ENCODE data around the gene NRIP1. TPM values are rescaled to one million over a fixed set of nuclear protein-coding genes. Genes with fewer than 3 reads are reported as not detected.

The NRIP1 gene
- total RNA-seq, 1 donor: 121 TPM

DNA sequence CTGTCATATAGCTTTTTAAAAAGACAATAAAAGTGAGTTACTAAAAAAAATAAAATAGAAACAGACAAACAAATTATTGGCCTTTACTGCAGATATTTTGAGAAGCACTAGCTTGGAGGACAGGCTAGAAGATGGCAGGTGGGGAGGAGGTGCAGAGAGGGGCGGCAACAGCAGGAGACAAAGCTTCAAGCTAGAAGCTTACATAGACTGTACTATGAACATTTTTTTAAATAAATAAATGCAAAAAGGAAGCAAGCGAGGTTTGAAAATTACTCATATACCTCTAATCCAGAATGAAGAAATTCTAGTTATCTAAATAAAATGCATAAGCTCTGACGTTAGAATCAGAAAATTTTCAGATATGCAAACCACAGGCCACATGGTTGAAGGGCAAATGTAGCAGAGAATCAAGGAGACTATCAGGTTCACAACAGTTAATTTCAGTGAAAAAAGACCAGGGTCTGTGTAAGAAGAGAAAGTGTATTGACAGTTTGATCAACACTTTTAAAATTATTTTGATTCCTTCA is 54.9 kb downstream of the NRIP1 start:
- no peak for DNase-seq (ENCODE audit: low read depth in 2 of 3, low spot score in 2 of 3)

DNA sequence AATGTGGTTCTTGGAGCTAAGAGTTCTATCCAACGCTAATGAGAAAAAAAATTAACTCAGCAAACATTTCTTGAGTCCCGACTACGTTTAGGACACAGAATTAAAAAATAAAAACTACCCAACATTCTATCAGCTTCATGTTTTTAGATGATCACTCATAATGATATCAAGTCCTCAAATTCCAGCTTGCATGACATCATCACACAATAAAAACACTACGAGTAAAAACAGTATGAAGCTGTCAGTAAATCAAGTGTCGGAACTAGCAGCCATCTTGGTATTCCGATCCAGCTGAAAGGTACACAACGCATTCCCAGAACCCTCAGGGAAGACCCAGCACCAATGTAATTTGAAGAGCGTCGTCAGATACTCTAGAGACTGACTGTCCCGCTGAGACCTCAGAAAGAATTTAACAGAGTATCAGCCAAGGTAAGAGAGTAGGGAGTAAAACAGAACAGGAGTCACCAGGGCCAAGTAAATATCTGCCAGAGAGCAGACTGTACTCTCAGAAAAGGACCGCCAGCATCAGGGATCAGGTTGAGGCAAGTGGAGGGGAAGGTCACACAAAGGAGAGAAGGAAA is 57.0 kb downstream of the NRIP1 start:
- no peak for DNase-seq (ENCODE audit: low read depth in 2 of 3, low spot score in 2 of 3)

DNA sequence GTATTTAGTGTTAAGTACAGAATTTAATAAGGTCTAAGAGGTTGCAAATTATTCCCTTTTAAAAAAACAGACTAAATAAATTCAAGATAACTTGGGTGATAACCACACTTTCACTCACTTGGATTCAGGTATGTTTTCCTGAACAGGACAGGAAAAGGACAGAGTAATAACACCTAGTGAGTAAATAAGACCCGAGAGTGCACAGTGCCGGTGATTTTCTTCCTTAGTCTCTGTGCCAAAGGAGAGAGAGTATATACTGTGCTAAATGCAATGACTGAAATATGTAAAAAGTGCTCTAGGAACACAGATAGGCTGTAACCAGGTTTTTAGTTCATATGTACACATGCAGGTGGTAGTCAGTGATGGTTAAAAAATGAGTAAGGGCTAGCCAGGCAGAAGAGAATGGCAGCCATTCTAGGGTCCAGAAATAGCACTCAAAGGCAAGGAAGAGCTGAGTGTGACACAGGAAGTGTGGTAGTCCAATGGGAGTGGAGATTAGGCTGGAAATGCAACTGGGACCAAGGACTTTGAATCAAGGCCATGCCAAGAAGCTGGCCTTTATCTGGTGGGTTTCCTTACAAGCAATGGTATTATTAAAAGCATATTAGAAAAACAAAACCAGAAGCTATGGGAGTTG is 58.1 kb downstream of the NRIP1 start:
- no peak for DNase-seq (ENCODE audit: low read depth in 2 of 3, low spot score in 2 of 3)

DNA sequence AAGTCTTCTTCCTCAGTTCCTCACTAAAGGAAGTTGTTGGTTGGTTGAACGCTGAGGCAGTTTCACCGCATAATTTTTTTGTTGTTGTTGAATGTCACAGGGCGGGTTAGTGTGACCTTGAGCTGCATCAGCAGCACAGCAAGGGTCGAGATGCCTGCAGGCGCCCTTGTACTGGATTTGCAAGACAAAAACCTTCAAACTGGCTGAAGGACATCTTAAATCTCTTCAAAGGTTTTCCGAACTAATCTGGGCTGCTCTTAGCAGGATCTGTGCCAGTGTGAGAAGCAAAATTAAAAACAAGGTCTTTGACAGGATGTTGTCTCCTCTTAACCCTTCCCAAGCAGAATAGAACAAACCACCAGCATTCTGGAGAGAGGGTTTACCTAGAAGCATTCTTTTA is 59.4 kb downstream of the NRIP1 start:
- DNase-seq (ENCODE audit: low read depth in 2 of 3, low spot score in 2 of 3): no peak

DNA sequence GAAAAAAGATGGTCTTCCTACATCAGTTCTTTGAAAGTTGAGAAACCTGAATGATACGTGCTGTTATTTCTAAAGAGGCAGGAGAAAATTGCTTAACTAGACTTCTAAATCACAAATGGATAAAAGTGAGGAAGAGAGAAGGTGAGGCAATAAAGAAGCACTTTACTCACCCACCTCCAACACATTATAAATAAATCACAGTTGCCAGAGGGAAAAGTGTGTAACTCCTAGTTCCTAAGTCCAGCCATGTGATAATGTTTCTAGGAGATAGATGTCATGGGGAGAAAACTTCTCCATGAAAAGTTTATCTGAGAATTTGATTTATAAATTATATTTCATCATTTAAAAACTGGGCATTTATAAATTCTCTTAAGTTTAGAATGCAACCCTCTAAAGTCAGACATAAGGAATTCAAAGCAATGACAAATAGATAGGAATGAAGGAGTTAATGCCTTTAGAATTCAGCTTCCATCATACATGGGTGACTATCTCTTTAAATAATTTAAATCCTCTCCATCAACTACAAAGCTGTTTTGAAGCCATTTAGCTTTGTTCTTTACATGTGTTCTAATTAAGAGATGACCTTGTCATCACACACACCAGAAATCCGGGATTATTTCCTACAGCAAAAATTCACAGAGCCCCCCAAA is 60.0 kb downstream of the NRIP1 start:
- DNase-seq (ENCODE audit: low read depth in 2 of 3, low spot score in 2 of 3): no peak

DNA sequence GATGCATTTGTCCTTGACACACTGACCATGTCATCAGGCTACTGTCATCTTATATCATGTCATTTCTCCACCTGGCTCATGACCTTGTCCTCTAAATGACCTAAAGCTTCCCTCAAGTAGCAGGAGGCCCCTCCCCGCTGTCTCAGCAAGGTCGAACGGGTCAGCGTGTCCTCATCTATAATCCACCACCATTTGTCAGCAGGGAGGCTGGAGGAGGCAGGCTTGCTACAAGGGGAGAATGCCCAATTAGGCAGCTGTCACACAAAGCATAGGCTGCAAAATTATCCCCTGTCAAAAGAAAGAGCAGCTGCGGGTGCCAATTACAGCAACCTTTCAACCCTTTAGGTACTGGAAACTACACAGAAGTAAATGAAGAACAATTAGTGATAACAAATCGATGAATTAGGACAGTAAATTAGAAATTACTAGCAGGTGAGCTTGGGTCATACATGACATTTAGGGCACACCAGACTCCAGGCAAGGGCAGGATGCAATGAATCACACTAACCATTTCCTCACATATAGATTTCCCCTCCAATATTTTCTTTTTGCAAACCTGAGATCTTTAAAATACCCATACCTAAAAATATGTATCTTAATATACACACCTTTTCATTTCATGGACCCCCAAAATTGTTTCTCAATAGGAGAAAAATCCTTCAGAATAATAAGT is 61.2 kb downstream of the NRIP1 start:
- no peak for DNase-seq (ENCODE audit: low read depth in 2 of 3, low spot score in 2 of 3)

DNA sequence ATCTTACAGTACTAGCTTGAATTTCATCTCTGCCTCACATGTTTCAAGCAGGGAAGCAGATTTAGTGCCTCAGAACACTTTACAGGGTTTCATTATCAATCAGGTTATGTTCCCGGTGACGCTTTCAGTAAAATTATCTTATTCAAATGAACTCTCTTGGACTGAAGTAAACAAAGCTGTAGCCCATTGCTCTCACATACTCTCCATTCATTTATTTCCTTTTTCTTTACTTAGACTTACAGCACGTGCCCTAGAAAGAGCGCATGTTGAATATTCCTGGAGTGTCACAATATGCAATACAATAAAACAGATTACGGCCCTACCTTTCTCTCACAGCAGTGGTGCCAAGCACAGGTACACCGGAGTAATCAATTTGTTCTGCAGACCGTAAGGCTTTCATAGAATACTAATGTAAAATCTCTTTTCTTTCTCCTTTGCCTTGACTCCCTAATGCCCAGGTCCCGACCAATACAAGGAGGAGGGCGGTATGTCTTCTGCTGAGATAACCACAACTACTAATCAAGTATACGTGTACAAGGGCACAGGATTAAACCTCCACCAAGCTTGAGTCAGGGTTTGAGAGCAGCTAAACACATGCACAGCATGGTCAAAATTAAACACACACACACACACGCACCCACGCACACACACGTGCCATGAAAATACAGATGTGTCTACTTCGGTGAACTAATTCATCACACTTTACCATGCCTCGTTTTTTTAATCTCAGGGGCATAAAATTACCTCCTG is 62.8 kb downstream of the NRIP1 start:
- DNase-seq (ENCODE audit: low read depth in 2 of 3, low spot score in 2 of 3): no peak

DNA sequence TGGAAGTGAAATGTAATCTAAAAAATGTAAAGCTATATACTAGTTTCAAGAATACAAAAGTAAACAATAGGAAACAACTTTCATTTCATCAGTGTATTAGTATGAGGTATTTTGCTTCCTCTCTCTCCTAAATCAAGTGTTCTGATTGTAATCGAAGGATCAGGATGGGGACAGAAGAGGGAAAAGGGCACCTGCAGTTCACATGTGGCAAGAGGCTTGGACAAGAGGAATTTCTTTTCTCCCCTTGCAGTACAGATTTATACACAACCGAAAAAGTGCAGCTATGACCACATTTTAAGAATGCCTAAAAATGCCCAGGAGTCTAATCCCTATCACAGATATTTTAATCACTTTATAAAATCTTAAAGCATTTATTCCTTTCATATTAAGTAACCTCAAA is 63.7 kb downstream of the NRIP1 start:
- no peak for DNase-seq (ENCODE audit: low read depth in 2 of 3, low spot score in 2 of 3)

DNA sequence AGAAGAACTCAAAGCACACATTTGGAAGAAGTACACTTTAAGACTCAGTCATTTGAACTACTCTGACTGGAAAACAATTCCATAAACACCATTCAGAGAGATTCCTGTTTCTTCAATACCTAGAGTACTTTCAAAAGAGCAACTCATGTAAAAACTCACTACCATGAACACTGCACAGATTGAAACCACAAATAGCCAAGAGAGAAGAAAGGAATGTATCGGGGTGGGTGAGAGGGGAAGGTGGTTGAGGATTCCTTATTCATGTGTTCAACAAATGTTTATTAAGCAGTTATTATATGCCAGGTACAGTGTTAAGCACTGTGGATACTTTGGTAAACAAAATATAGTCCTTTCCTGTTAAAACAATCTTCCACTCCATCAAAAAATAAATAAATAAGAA is 64.7 kb downstream of the NRIP1 start:
- DNase-seq (ENCODE audit: low read depth in 2 of 3, low spot score in 2 of 3): no peak

DNA sequence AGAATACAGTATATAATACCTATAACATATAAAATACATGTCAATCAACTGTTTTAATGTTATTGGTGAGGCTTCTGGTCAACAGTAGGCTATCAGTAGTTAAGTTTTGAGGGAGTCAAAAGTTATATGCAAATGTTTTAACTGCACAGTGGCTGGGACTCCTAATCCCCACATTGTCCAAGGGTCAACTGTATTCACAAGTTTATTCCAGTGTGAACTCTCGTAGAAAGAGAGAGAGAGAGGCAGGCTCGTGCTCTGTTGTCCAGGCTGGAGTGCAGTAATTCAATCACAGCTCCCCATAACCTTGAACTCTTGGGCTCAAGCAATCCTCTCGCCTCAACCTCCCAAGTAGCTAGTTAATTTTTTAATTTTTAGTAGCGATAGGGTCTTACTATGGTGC is 66.0 kb downstream of the NRIP1 start:
- DNase-seq (ENCODE audit: low read depth in 2 of 3, low spot score in 2 of 3): no peak

DNA sequence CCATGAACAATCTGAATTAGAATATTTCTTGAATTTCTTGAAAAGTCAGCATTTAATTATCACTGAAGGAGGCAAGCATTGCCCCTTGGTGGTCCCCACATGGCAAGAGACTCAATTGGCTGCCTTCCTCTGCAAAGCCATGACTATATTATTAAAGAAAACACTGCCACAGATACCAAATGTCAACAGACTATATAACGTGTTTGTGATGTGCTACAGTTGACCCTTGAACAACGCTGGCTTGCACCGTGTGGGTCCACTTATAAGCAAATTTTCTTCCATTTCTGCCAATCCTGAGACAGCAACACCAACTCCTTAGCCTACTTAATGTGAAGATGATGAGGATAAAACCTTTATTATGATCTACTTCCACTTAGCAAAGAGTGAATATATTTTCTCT is 66.5 kb downstream of the NRIP1 start:
- DNase-seq (ENCODE audit: low read depth in 2 of 3, low spot score in 2 of 3): no peak

DNA sequence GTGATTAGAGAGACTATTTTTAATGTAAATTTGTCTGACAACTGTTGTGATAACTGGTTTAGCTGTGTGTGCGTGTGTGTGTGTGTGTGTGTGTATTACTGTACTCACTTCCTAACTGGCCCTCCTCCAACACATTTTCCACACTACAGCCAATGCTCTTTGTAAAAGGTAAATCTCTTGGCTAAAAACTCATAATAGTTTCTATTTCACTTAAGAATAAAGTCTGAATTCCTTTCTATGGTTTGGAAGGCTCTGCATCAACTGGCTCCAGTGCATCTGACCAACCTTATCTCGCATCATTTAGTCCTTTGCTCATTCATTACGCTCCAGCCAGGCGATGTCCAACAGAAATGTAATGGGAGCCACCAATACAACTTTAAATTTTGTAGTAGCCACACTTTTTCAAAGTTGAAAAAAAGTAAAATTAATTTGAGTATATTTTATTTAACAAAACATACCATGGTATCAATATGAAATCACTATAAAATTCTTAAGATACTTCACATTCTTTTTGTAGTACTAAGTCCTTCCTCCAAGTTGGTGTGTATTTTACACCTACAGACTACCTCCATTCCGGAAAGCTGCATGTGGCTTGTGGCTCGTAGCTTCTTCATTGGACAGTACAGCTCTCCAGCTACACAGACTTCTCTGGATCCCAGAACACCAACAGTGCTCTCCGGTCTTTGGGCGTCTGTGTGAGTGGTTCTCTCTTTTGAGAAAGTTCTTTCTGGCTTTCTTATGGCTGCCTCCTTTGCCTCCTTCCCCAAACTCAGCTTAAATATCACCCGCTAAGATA is 68.9 kb downstream of the NRIP1 start:
- DNase-seq (ENCODE audit: low read depth in 2 of 3, low spot score in 2 of 3): peak in 2 of 3 donors; percentile 18 to 31

DNA sequence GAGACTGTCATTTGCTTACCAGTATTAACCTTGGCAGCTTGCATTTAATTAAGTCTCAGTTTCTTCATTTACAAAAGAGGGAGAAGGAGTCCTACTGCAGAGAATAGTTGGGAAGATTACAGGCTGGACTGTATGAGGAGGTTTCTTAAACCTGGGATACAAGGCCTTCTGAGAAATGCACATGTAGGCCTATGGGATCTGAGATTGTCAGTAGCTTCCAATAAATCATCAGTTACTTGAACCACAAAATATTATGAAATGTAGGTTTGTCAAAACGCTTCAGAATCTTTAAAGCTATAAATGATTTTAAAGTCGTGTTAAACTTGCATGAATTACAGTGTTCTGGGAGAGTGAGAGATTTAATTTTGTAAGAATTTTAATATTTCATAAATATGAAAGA is 69.6 kb downstream of the NRIP1 start:
- no peak for DNase-seq (ENCODE audit: low read depth in 2 of 3, low spot score in 2 of 3)

DNA sequence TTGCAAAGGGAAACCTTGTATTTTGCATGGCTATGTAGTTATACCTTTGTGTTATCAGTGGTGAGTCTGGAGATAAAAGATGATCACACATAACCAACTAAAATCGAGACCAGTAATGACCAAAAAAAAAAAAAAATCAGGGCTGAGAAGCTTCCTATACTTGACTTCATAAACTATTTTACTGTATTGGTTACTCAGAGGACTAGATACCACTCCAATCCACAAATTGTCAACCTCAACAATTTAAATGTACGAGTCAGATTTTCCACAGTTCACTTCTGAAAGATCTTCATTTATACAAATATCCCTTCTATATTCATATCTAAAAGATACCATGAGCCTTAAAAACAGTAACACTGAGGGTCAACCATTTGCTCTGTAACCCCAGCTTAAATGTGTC is 71.7 kb downstream of the NRIP1 start:
- no peak for DNase-seq (ENCODE audit: low read depth in 2 of 3, low spot score in 2 of 3)

DNA sequence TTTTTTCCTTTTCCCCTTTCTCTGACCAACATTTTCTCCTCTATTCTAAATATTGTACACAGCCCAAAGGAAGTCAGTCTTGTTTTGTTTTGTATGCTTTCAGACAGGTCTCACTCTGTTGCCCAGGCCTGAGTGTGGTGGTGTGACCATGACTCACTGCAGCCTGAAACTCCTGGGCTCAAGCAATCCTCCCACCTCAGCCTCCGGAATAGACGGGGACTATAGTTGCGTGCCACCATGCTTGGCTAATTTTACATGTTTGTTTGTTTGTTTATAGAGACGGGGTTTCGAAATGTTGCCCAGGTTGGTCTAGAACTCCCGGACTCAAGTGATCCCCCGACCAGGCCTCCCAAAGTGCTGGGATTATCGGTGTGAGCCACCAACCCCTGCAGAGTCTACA is 72.8 kb downstream of the NRIP1 start:
- DNase-seq (ENCODE audit: low read depth in 2 of 3, low spot score in 2 of 3): no peak

DNA sequence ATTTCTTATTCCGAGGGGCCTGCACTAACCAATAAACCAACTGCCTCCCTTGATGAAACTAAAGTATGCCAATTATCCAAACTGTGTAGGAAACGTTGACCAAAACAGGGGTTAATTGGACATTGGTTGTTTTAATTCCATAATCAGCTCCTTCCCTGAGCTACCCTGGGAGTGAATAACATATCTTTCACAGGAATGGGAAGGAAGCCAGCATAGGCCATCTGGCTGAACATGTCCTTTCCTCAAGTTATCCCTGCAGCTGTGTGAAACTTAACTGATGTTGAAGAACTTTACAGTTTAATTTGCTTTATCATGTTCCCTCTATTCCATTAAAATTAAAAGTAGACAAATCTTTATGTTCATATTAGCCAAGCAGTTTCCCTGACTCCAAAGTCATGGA is 75.4 kb downstream of the NRIP1 start:
- no peak for DNase-seq (ENCODE audit: low read depth in 2 of 3, low spot score in 2 of 3)

DNA sequence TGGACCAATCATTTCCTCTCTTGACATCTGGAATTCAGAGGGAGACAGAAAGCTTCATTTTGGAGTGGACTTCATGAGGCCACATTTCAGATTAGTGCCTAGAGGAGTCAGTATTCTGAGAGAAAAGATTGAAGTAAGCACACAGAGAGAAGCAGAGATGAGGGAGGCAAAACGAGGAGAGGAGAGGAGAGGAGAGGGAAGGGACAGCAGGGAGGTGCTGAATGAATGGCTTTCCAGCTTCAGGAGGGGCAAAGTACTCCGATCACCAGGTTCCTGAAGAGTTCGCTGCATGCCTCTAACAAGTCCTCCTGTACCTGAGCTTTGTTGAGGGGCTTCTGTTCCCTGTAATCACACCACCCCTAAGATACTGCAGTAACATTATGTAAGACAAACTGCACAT is 76.0 kb downstream of the NRIP1 start:
- DNase-seq (ENCODE audit: low read depth in 2 of 3, low spot score in 2 of 3): no peak

DNA sequence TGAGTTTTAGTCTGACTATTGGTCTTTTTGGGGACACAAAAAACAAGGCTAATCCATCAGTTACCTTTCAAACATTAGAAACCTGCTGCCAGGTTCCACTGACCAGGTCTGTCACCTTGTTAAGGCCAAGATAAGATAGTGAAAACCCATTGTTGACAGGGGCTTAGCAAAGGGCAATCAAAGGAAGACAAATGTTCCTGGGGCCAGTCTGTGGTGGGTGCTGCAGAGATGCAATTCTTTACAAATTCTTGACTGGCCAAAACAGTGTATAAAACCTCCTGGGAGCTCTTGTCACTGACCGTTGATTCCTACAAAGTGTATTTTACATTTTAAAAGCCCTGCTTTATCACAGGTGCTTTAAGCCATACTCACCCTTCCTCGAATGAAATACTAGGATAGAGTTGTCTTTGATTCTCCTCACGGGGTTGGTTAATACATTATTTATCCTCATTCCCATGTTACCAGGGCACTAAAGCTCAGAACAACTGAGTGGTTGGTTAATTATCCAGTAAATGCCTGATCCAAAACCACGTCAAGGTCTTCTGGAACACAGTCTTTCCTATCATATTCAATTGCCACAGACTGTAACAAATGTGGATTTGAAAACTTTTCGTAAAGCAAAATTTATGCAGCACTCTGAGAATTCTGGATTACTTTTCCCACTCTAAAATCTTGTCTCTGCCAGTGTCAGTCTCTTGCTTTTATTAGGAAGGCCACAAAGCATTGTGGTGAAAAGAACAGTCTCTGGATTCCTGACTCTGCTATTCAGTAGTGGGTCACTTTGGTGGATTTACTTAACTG is 77.2 kb downstream of the NRIP1 start:
- no peak for DNase-seq (ENCODE audit: low read depth in 2 of 3, low spot score in 2 of 3)

DNA sequence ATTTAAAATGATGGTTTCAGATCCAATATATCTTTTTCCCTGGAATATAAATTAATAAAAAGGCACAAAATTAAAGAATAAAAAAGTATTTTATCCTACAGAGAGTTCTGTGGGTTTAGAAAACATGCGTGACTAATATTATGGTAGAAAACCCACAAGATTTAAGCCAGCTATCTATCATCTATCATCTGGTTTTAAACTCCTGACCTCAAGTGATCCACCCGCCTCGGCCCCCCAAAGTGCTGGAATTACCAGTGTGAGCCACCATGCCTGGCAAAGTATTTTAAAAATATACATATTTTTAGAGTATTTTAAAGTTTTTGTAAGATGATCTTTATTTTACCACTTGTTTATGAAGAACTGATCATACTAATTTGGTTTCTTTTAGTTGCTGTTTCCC is 79.5 kb downstream of the NRIP1 start:
- DNase-seq (ENCODE audit: low read depth in 2 of 3, low spot score in 2 of 3): no peak

All from hematopoietic multipotent progenitor cell (in vitro differentiated cells).